Measurements from ENCODE around the gene TNFAIP6. TPM values are rescaled to one million over a fixed set of nuclear protein-coding genes. Genes with fewer than 3 reads are reported as not detected.
A peak's percentile ranks its signal among the peaks of the same experiment; 100 is the strongest.
"Not testable (repeated sequence)": the region's sequence is repeated elsewhere in the genome, so short reads cannot be mapped to it uniquely, and the experiment has no call there.

The TNFAIP6 gene
- total RNA-seq, 1 donor: 11.1 TPM

- Histone ChIP-seq H3K4me1 (ENCODE audit: insufficient read depth, low read length) (no peaks in the 10 kb centered on the region), H3K27me3 (ENCODE audit: insufficient read depth, low read length) (no peaks in the 10 kb centered on the region), H3K9me3 (ENCODE audit: low read depth, low read length) (no peaks in the 10 kb centered on the region), H3K4me3 (ENCODE audit: low read length) (no peak overlapping the region)
Measured at GRCh38 chr2:151391436-151391835, 34.0 kb downstream of the TNFAIP6 start.

- Histone ChIP-seq H3K4me1 (ENCODE audit: insufficient read depth, low read length) (no peaks in the 10 kb centered on the region), H3K9me3 (ENCODE audit: low read depth, low read length) (no peaks in the 10 kb centered on the region), H3K4me3 (ENCODE audit: low read length) (no peak overlapping the region), H3K27me3 (ENCODE audit: insufficient read depth, low read length) (no peaks in the 10 kb centered on the region)
Measured at GRCh38 chr2:151394509-151394908, 37.1 kb downstream of the TNFAIP6 start.

- H3K27me3 ChIP-seq (ENCODE audit: insufficient read depth, low read length): no peaks in the 10 kb centered on the region
- H3K4me3 ChIP-seq (ENCODE audit: low read length): no peak overlapping the region
- H3K4me1 ChIP-seq (ENCODE audit: insufficient read depth, low read length): no peaks in the 10 kb centered on the region
- no peaks in the 10 kb centered on the region for H3K9me3 ChIP-seq (ENCODE audit: low read depth, low read length)
Measured at GRCh38 chr2:151395509-151396374, 38.4 kb downstream of the TNFAIP6 start.

- Histone ChIP-seq H3K4me1 (ENCODE audit: insufficient read depth, low read length) (no peaks in the 10 kb centered on the region), H3K27me3 (ENCODE audit: insufficient read depth, low read length) (no peaks in the 10 kb centered on the region), H3K9me3 (ENCODE audit: low read depth, low read length) (no peaks in the 10 kb centered on the region), H3K4me3 (ENCODE audit: low read length) (no peak overlapping the region)
Measured at GRCh38 chr2:151399981-151400380, 42.6 kb downstream of the TNFAIP6 start.

GRCh38 chr2:151401149-151401548 lies 43.8 kb downstream of the TNFAIP6 start:
- Histone ChIP-seq H3K9me3 (ENCODE audit: low read depth, low read length) (no peaks in the 10 kb centered on the region), H3K4me1 (ENCODE audit: insufficient read depth, low read length) (no peaks in the 10 kb centered on the region), H3K4me3 (ENCODE audit: low read length) (no peak overlapping the region), H3K27me3 (ENCODE audit: insufficient read depth, low read length) (no peaks in the 10 kb centered on the region)

- H3K9me3 ChIP-seq (ENCODE audit: low read depth, low read length): no peaks in the 10 kb centered on the region
- no peaks in the 10 kb centered on the region for H3K27me3 ChIP-seq (ENCODE audit: insufficient read depth, low read length)
- no peaks in the 10 kb centered on the region for H3K4me1 ChIP-seq (ENCODE audit: insufficient read depth, low read length)
- H3K4me3 ChIP-seq (ENCODE audit: low read length): no peak overlapping the region
Measured at GRCh38 chr2:151403914-151404313, 46.5 kb downstream of the TNFAIP6 start.

- H3K9me3 ChIP-seq (ENCODE audit: low read depth, low read length): no peaks in the 10 kb centered on the region
- H3K4me3 ChIP-seq (ENCODE audit: low read length): no peak overlapping the region
- peaks cover 4% of the 10 kb centered on the region for H3K4me1 ChIP-seq (ENCODE audit: insufficient read depth, low read length)
- no peaks in the 10 kb centered on the region for H3K27me3 ChIP-seq (ENCODE audit: insufficient read depth, low read length)
Measured at GRCh38 chr2:151405376-151405775, 48.0 kb downstream of the TNFAIP6 start.

GRCh38 chr2:151407281-151407680 lies 49.9 kb downstream of the TNFAIP6 start:
- Histone ChIP-seq H3K27me3 (ENCODE audit: insufficient read depth, low read length) (no peaks in the 10 kb centered on the region), H3K4me3 (ENCODE audit: low read length) (no peak overlapping the region), H3K9me3 (ENCODE audit: low read depth, low read length) (no peaks in the 10 kb centered on the region), H3K4me1 (ENCODE audit: insufficient read depth, low read length) (peaks cover 14% of the 10 kb centered on the region)

GRCh38 chr2:151408788-151409600 lies 51.6 kb downstream of the TNFAIP6 start:
- H3K4me3 ChIP-seq (ENCODE audit: low read length): peak overlapping the region; percentile 77
- peaks cover 14% of the 10 kb centered on the region for H3K4me1 ChIP-seq (ENCODE audit: insufficient read depth, low read length)
- H3K27me3 ChIP-seq (ENCODE audit: insufficient read depth, low read length): no peaks in the 10 kb centered on the region
- no peaks in the 10 kb centered on the region for H3K9me3 ChIP-seq (ENCODE audit: low read depth, low read length)

- Histone ChIP-seq H3K9me3 (ENCODE audit: low read depth, low read length) (no peaks in the 10 kb centered on the region), H3K27me3 (ENCODE audit: insufficient read depth, low read length) (no peaks in the 10 kb centered on the region), H3K4me3 (ENCODE audit: low read length) (peak within 1 kb of the TSS; percentile 77), H3K4me1 (ENCODE audit: insufficient read depth, low read length) (peaks cover 14% of the 10 kb centered on the region)
Measured at GRCh38 chr2:151409601-151410484, 52.5 kb downstream of the TNFAIP6 start, which contains the start of gene RIF1. TSS of gene RIF1 (plus strand) at chr2:151409902. CDS start at chr2:151410424, 522 bp downstream.

- H3K4me3 ChIP-seq (ENCODE audit: low read length): peak overlapping the region; percentile 77
- no peaks in the 10 kb centered on the region for H3K9me3 ChIP-seq (ENCODE audit: low read depth, low read length)
- peaks cover 14% of the 10 kb centered on the region for H3K4me1 ChIP-seq (ENCODE audit: insufficient read depth, low read length)
- no peaks in the 10 kb centered on the region for H3K27me3 ChIP-seq (ENCODE audit: insufficient read depth, low read length)
Measured at GRCh38 chr2:151410485-151410834, 53.1 kb downstream of the TNFAIP6 start.

GRCh38 chr2:151417650-151418049 lies 60.3 kb downstream of the TNFAIP6 start:
- no peaks in the 10 kb centered on the region for H3K27me3 ChIP-seq (ENCODE audit: insufficient read depth, low read length)
- no peaks in the 10 kb centered on the region for H3K4me1 ChIP-seq (ENCODE audit: insufficient read depth, low read length)
- H3K4me3 ChIP-seq (ENCODE audit: low read length): no peak overlapping the region
- no peaks in the 10 kb centered on the region for H3K9me3 ChIP-seq (ENCODE audit: low read depth, low read length)

- not testable (repeated sequence) for H3K27me3 ChIP-seq (ENCODE audit: insufficient read depth, low read length); H3K9me3 ChIP-seq (ENCODE audit: low read depth, low read length); H3K4me3 ChIP-seq (ENCODE audit: low read length); H3K4me1 ChIP-seq (ENCODE audit: insufficient read depth, low read length)
Measured at GRCh38 chr2:151421681-151422080, 64.3 kb downstream of the TNFAIP6 start.

GRCh38 chr2:151422917-151423439 lies 65.6 kb downstream of the TNFAIP6 start:
- no peaks in the 10 kb centered on the region for H3K27me3 ChIP-seq (ENCODE audit: insufficient read depth, low read length)
- H3K9me3 ChIP-seq (ENCODE audit: low read depth, low read length): no peaks in the 10 kb centered on the region
- no peak overlapping the region for H3K4me3 ChIP-seq (ENCODE audit: low read length)
- H3K4me1 ChIP-seq (ENCODE audit: insufficient read depth, low read length): no peaks in the 10 kb centered on the region

All from mononuclear cell (primary cell).